Sigmoid colon (tissue), 7 donors: ENCODE results near the gene MSTO1. TPM values are rescaled to one million over a fixed set of nuclear protein-coding genes. Genes with fewer than 3 reads are reported as not detected.
A peak's percentile ranks its signal among the peaks of the same experiment; 100 is the strongest.

Experiments
- DNase-seq: peaks from one replicate; pipeline ENCODE4 v3.0.0-alpha.2; 2019
- H3K27ac ChIP-seq, 4 donors: fragments of 200-600 bp; sonication (generic); one replicate each; pipeline ENCODE4 v1.5.1; 2016 to 2019; ENCODE audit warnings: mild to moderate bottlenecking in 1 of 4
- H3K27me3 ChIP-seq, 3 donors: fragments of 200-600 bp; sonication (generic); one replicate each; pipeline ENCODE4 v1.5.1; 2019; ENCODE audit warnings: mild to moderate bottlenecking in 1 of 3
- H3K36me3 ChIP-seq, 4 donors: fragments of 200-600 bp; sonication (generic); one replicate each; pipeline ENCODE4 v1.5.1; 2016 to 2019
- H3K4me1 ChIP-seq, 4 donors: fragments of 200-600 bp; sonication (generic); one replicate each; pipeline ENCODE4 v1.5.1; 2017 to 2019
- H3K4me3 ChIP-seq, 4 donors: fragments of 200-600 bp; sonication (generic); one replicate each; pipeline ENCODE4 v1.5.1; 2017 to 2019; ENCODE audit warnings: mild to moderate bottlenecking in 2 of 4, moderate library complexity in 1 of 4
- H3K9me3 ChIP-seq, 4 donors: fragments of 200-600 bp in 3 of 4; sonication (generic) in 3 of 4; one replicate each; pipeline versions ENCODE4 v1.5.1 to v1.6.1; 2013 to 2019
- CTCF ChIP-seq, 4 experiments: fragments of 450-650 bp in 3 of 4; fragments of 200-600 bp in 1 of 4; IDR thresholded peaks; one replicate each; pipeline ENCODE4 v1.5.1; 2016 to 2019; ENCODE audit warnings: antibody characterized with exemption in 4 of 4, mild to moderate bottlenecking in 3 of 4, moderate library complexity in 2 of 4
- EP300 ChIP-seq, 4 donors: sonication (generic); formaldehyde crosslinking; IDR thresholded peaks; one replicate each; pipeline ENCODE4 v1.6.1; 2017; ENCODE audit warnings: antibody characterized with exemption in 4 of 4
- POLR2A ChIP-seq, 2 donors: fragments of 450-650 bp; IDR thresholded peaks; one replicate each; pipeline ENCODE4 v1.6.1; 2016; ENCODE audit warnings: antibody characterized with exemption in 2 of 2, mild to moderate bottlenecking in 2 of 2, moderate library complexity in 2 of 2
- POLR2AphosphoS5 ChIP-seq, 4 donors: sonication (generic); formaldehyde crosslinking; IDR thresholded peaks; one replicate each; pipeline ENCODE4 v1.6.1; 2017; ENCODE audit warnings: antibody characterized with exemption in 4 of 4
- WGBS, 2 donors: extraction: QIAGEN DNeasy Blood & Tissue Kit; methylation state at CpG; one replicate each; pipeline ENCODE4 v1.1.7; 2013; 5-methylcytosine and 5-hydroxymethylcytosine counted together
- intact Hi-C: fragments of 100-400 bp; cut with DNase I; formaldehyde crosslinking; loops from one replicate; pipeline ENCODE4 v1.15.1; 2023
- polyA plus RNA-seq, 3 donors: library from polyadenylated mRNA; stranded (reverse); fragments of 200-250 nt; gene quantifications; one replicate each; pipeline ENCODE4 v1.2.3, GENCODE V29; 2013
- total RNA-seq, 4 donors: library from RNA; depleted of rRNA; stranded (reverse); fragments of >200 nt; gene quantifications; one replicate each; pipeline ENCODE4 v1.1.0, GENCODE V29; 2016
- donor health status: healthy with polysubstance abuse.
- donor health status: Bipolar disorder and iron deficiency.
- donor health status: healthy.

MSTO1 gene
- total and polyA plus RNA-seq, 7 donors, result 3.6 to 26.7 (median 6.5) TPM

- Histone ChIP-seq H3K9me3 (no peaks in the 10 kb centered on the region), H3K36me3 (no peaks in the 10 kb centered on the region), H3K4me3 (no peak overlapping the region), H3K4me1 (peaks cover 0 to 25% (median 20%) of the 10 kb centered on the region in 4 donors), H3K27me3 (no peaks in the 10 kb centered on the region), H3K27ac (no peak overlapping the region)
- TF ChIP-seq CTCF (IDR thresholded peaks at IDR 0.05) (no peak), EP300 (IDR thresholded peaks at IDR 0.05) (no peak), POLR2AphosphoS5 (IDR thresholded peaks at IDR 0.05) (no peak), POLR2A (IDR thresholded peaks at IDR 0.05) (no peak)
- DNase-seq, result no peak
- intact Hi-C loops, result no loop called here
- WGBS, 2 donors, result 87 to 94% methylated on average over 3 of the region's 3 CpGs
Observed at GRCh38 chr1:155643230-155643629, 33.2 kb downstream of the MSTO1 start.

GRCh38 chr1:155645034-155645598 is 35.1 kb downstream of the MSTO1 start:
- Histone ChIP-seq H3K9me3 (no peaks in the 10 kb centered on the region), H3K4me3 (no peak overlapping the region), H3K4me1 (peaks cover 0 to 31% (median 24%) of the 10 kb centered on the region in 4 donors), H3K27ac (peak overlapping the region in 3 of 4 donors; percentile 43 to 64 (median 50)), H3K36me3 (no peaks in the 10 kb centered on the region), H3K27me3 (no peaks in the 10 kb centered on the region)
- TF ChIP-seq POLR2AphosphoS5 (IDR thresholded peaks at IDR 0.05), result no peak
- no peak for TF ChIP-seq POLR2A (IDR thresholded peaks at IDR 0.05)
- TF ChIP-seq EP300 (IDR thresholded peaks at IDR 0.05), result no peak
- no peak for TF ChIP-seq CTCF (IDR thresholded peaks at IDR 0.05)
- WGBS, 2 donors, result 83 to 84% methylated on average over 4 of the region's 4 CpGs
- DNase-seq, result no peak
- intact Hi-C loops, result no loop called here

GRCh38 chr1:155645648-155646047 is 35.6 kb downstream of the MSTO1 start:
- no peaks in the 10 kb centered on the region for H3K9me3 ChIP-seq
- 83 to 90% methylated on average over 6 of the region's 6 CpGs for WGBS, 2 donors
- intact Hi-C loops, result no loop called here
- no peaks in the 10 kb centered on the region for H3K36me3 ChIP-seq
- TF ChIP-seq POLR2AphosphoS5 (IDR thresholded peaks at IDR 0.05) (peak in 1 of 4 donors; percentile 11), CTCF (IDR thresholded peaks at IDR 0.05) (no peak), EP300 (IDR thresholded peaks at IDR 0.05) (no peak)
- H3K27me3 ChIP-seq, result no peaks in the 10 kb centered on the region
- no peak for DNase-seq
- peak overlapping the region in 3 of 4 donors; percentile 43 to 64 (median 50) for H3K27ac ChIP-seq
- no peak overlapping the region for H3K4me3 ChIP-seq
- peaks cover 0 to 32% (median 25%) of the 10 kb centered on the region in 4 donors for H3K4me1 ChIP-seq

- DNase-seq, result peak; percentile 79
- intact Hi-C loops, result no loop called here
Observed at GRCh38 chr1:155646307-155646706, 36.3 kb downstream of the MSTO1 start.

More at GRCh38 chr1:155646307-155646706, 36.3 kb downstream of the MSTO1 start:
- peak overlapping the region in 3 of 4 donors; percentile 43 to 64 (median 50) for H3K27ac ChIP-seq
- H3K36me3 ChIP-seq, result no peaks in the 10 kb centered on the region
- TF ChIP-seq POLR2A (IDR thresholded peaks at IDR 0.05), result no peak
- TF ChIP-seq CTCF (IDR thresholded peaks at IDR 0.05), result no peak
- TF ChIP-seq POLR2AphosphoS5 (IDR thresholded peaks at IDR 0.05), result peak in 1 of 4 donors; percentile 18
- TF ChIP-seq EP300 (IDR thresholded peaks at IDR 0.05), result no peak
- H3K27me3 ChIP-seq, result no peaks in the 10 kb centered on the region
- no peaks in the 10 kb centered on the region for H3K9me3 ChIP-seq
- peaks cover 0 to 37% (median 27%) of the 10 kb centered on the region in 4 donors for H3K4me1 ChIP-seq
- no peak overlapping the region for H3K4me3 ChIP-seq
- 85 to 88% methylated on average over 2 of the region's 2 CpGs for WGBS, 2 donors
